ENCODE results near the gene FGFR4. TPM values are rescaled to one million over a fixed set of nuclear protein-coding genes. Genes with fewer than 3 reads are reported as not detected.

The FGFR4 gene
- total and polyA plus RNA-seq, 2 donors from 2014 or later: 50.2 to 72.6 TPM

DNA sequence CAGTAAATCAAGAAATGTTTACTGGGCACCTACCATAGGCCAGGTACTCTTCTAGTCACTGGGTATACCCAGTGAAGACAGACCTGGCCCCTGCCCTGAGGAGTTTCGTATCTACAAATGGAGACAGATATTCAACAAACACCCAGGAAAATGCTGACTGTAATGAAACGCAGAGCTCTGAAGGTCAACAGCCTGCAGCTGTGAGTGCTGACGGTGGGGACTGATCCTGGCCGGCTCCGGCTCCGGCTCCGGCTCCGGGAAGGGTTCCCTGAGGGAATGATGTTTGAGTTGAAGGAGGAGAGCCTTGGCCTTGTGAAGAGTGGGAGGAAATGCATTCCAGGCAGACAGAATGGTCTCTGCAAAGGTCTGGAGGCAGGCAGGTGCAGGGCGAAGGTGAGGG lies 23.1 kb downstream of the FGFR4 start:
- no peak overlapping the region for H3K27ac ChIP-seq (ENCODE audit: low read depth in 2 of 2, low read length in 2 of 2)
- DNase-seq: peak in 3 of 5 donors; percentile 57 to 66 (median 63)
- no peak for TF ChIP-seq CTCF (IDR thresholded peaks at IDR 0.05; ENCODE audit: borderline replicate concordance, extremely low read depth, insufficient read depth)

DNA sequence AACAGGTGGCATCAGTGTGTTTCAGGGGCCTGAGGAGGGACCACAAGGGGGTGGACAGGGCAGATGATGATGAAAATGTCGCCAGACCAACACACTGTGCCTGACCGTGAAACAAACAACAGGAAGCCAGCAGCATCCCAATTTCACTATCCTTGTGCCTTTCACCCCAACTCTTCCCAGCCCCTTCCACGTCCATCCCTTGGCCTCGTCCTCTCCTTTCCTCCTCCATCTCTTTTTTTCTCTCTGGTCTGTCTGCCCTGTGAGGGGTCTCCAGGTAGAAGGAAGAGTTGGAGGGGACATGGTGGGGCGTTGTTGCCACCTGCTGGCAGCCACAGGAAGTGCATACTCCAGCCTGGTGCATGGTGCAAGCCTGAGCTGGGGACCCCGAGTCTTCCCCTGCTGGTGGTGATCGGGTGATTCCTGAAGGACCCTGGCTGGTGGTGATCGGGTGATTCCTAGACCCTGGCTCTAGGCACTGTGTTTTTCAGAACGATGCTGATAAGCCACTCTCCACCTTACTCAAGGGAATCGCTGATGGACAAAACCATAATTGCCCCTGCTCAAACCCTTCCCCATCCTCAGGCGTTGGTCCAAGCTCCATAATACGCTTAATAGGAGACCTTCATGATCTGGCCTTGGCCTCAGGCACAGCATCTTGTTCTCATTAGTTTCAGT lies 25.1 kb downstream of the FGFR4 start:
- TF ChIP-seq CTCF (IDR thresholded peaks at IDR 0.05; ENCODE audit: borderline replicate concordance, extremely low read depth, insufficient read depth): peak; percentile 97
- H3K4me1 ChIP-seq (ENCODE audit: control insufficient read depth in 2 of 3, insufficient read depth in 2 of 3, low read depth in 1 of 3, low read length in 3 of 3): peaks cover 0 to 15% (median 0%) of the 10 kb centered on the region in 3 donors
- FAIRE-seq (no peak), DNase-seq (peak; percentile 77 to 87 (median 82))
- intact Hi-C loops (cut with DNase I): loop anchor here (5.0 kb wide), 1 partner anchor 40 kb away; no protein-coding TSS in a partner anchor
- H3K27ac ChIP-seq (ENCODE audit: low read depth in 2 of 2, low read length in 2 of 2): no peak overlapping the region
- no peaks in the 10 kb centered on the region for H3K9me3 ChIP-seq (ENCODE audit: control insufficient read depth in 2 of 3, insufficient read depth in 1 of 3, low read length in 3 of 3)
- no peaks in the 10 kb centered on the region for H3K36me3 ChIP-seq (ENCODE audit: control insufficient read depth in 2 of 3, insufficient read depth in 3 of 3, low read length in 3 of 3)
- H3K9ac ChIP-seq (ENCODE audit: low read length in 3 of 3): no peak overlapping the region
- no peak overlapping the region for H3K4me3 ChIP-seq (ENCODE audit: low read length in 3 of 3)
- no peaks in the 10 kb centered on the region for H3K27me3 ChIP-seq (ENCODE audit: control insufficient read depth, insufficient read depth, low read length)

More for the DNA sequence above, 23.1 kb downstream of the FGFR4 start:
- no peaks in the 10 kb centered on the region for H3K36me3 ChIP-seq (ENCODE audit: control insufficient read depth in 2 of 3, insufficient read depth in 3 of 3, low read length in 3 of 3)
- no peak overlapping the region for H3K9ac ChIP-seq (ENCODE audit: low read length in 3 of 3)
- peaks cover 0 to 7% (median 0%) of the 10 kb centered on the region in 3 donors for H3K4me1 ChIP-seq (ENCODE audit: control insufficient read depth in 2 of 3, insufficient read depth in 2 of 3, low read depth in 1 of 3, low read length in 3 of 3)
- no peaks in the 10 kb centered on the region for H3K27me3 ChIP-seq (ENCODE audit: control insufficient read depth, insufficient read depth, low read length)
- H3K9me3 ChIP-seq (ENCODE audit: control insufficient read depth in 2 of 3, insufficient read depth in 1 of 3, low read length in 3 of 3): no peaks in the 10 kb centered on the region
- FAIRE-seq: no peak
- no peak overlapping the region for H3K4me3 ChIP-seq (ENCODE audit: low read length in 3 of 3)
- intact Hi-C loops (cut with DNase I): loop anchor here (5.0 kb wide), 1 partner anchor 38 kb away; no protein-coding TSS in a partner anchor

DNA sequence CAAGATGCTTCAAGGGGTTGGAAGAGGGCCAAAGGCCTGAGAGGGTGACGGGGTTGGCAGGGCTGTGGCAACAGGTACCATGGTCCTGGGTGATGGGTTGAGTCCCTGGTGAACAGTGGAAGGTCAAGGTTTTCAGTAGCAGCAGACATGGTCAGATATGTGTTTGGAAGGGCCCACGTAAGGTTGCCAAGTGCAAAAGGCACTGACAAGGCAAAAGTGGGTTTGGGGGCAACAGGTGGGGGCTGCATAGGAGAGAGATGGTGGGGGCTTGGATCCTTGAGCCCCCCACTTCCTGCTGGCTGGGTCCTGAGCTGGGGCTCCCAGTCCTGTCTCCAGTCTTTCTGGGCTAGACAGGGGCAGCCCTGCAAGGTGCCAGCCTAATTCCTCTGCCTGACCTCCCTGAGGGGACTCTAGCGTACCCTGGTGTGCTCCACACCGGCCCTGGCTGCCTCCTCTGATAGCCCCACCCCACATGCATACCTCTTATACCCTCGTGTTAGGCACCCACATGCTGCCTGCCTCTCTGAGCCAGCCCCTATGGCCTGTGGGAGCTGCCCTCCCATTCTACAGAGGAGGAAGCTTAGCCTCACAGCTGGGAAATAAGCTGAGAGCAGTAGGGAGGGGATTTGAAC lies 26.0 kb downstream of the FGFR4 start:
- Histone ChIP-seq H3K9ac (ENCODE audit: low read length in 3 of 3) (no peak overlapping the region), H3K27me3 (ENCODE audit: control insufficient read depth, insufficient read depth, low read length) (no peaks in the 10 kb centered on the region), H3K36me3 (ENCODE audit: control insufficient read depth in 2 of 3, insufficient read depth in 3 of 3, low read length in 3 of 3) (no peaks in the 10 kb centered on the region), H3K27ac (ENCODE audit: low read depth in 2 of 2, low read length in 2 of 2) (no peak overlapping the region), H3K4me3 (ENCODE audit: low read length in 3 of 3) (no peak overlapping the region), H3K4me1 (ENCODE audit: control insufficient read depth in 2 of 3, insufficient read depth in 2 of 3, low read depth in 1 of 3, low read length in 3 of 3) (peaks cover 0 to 15% (median 0%) of the 10 kb centered on the region in 3 donors), H3K9me3 (ENCODE audit: control insufficient read depth in 2 of 3, insufficient read depth in 1 of 3, low read length in 3 of 3) (no peaks in the 10 kb centered on the region)
- intact Hi-C loops (cut with DNase I): loop anchor here (5.0 kb wide), 1 partner anchor 40 kb away; no protein-coding TSS in a partner anchor
- no peak for TF ChIP-seq CTCF (IDR thresholded peaks at IDR 0.05; ENCODE audit: borderline replicate concordance, extremely low read depth, insufficient read depth)
- FAIRE-seq (no peak), DNase-seq (peak in 1 of 5 donors; percentile 51)
